Suprapubic skin (tissue), 4 donors: ENCODE results near the gene LIPK. TPM values are rescaled to one million over a fixed set of nuclear protein-coding genes. Genes with fewer than 3 reads are reported as not detected.
A peak's percentile ranks its signal among the peaks of the same experiment; 100 is the strongest.
"Not testable (repeated sequence)": the region's sequence is repeated elsewhere in the genome, so short reads cannot be mapped to it uniquely, and the experiment has no call there.

Experiments used
- DNase-seq, 2 donors: peaks; one replicate each; pipeline ENCODE4 v3.0.0-alpha.2; 2019; ENCODE audit warnings: low spot score in 2 of 2
- H3K27ac ChIP-seq: fragments of 200-600 bp; sonication (generic); one replicate; pipeline ENCODE4 v1.5.1; 2019
- H3K27me3 ChIP-seq: fragments of 200-600 bp; sonication (generic); one replicate; pipeline ENCODE4 v1.5.1; 2019
- H3K36me3 ChIP-seq: fragments of 200-600 bp; sonication (generic); one replicate; pipeline ENCODE4 v1.5.1; 2019
- H3K4me1 ChIP-seq: fragments of 200-600 bp; sonication (generic); one replicate; pipeline ENCODE4 v1.5.1; 2019
- H3K4me3 ChIP-seq: fragments of 200-600 bp; sonication (generic); one replicate; pipeline ENCODE4 v1.5.1; 2019; ENCODE audit warnings: mild to moderate bottlenecking
- H3K9me3 ChIP-seq: fragments of 200-600 bp; sonication (generic); one replicate; pipeline ENCODE4 v1.5.1; 2019
- EP300 ChIP-seq: sonication (generic); formaldehyde crosslinking; IDR thresholded peaks from one replicate; pipeline ENCODE4 v1.6.1; 2017; ENCODE audit warnings: antibody characterized with exemption
- POLR2A ChIP-seq, 2 donors: fragments of 450-650 bp; IDR thresholded peaks; one replicate each; pipeline ENCODE4 v1.6.1; 2017; ENCODE audit warnings: antibody characterized with exemption in 2 of 2, mild to moderate bottlenecking in 2 of 2, moderate library complexity in 2 of 2
- POLR2AphosphoS5 ChIP-seq, 3 donors: sonication (generic); formaldehyde crosslinking; IDR thresholded peaks; one replicate each; pipeline ENCODE4 v1.6.1; 2017; ENCODE audit warnings: antibody characterized with exemption in 3 of 3
- WGBS: methylation state at CpG from one replicate; pipeline ENCODE4 v1.1.5; 2018; 5-methylcytosine and 5-hydroxymethylcytosine counted together
- total RNA-seq, 4 donors: library from RNA; depleted of rRNA; stranded (reverse); fragments of >200 nt; gene quantifications; one replicate each; pipeline ENCODE4 v1.1.0, GENCODE V29; 2016
- TF ChIP-seq, protein P1 (sequence below), 2 donors: fragments of 200-600 bp in 1 of 2; fragments of 450-650 bp in 1 of 2; sonication (generic) in 1 of 2; IDR thresholded peaks; one replicate each; pipeline ENCODE4 v1.5.1; 2016 to 2019; ENCODE audit warnings: antibody characterized with exemption in 2 of 2, mild to moderate bottlenecking in 1 of 2, moderate library complexity in 1 of 2

The LIPK gene
- total RNA-seq, result 10 to 100 TPM in 3 of 4 donors, 1 to 10 TPM in 1; 2.6 to 23.4 (median 18.0) TPM

- H3K27me3 ChIP-seq, result no peaks in the 10 kb centered on the region
- DNase-seq, result no peak
- TF ChIP-seq EP300 (no peak), POLR2A (IDR thresholded peaks at IDR 0.05) (no peak)
- TF ChIP-seq, protein P1, sequence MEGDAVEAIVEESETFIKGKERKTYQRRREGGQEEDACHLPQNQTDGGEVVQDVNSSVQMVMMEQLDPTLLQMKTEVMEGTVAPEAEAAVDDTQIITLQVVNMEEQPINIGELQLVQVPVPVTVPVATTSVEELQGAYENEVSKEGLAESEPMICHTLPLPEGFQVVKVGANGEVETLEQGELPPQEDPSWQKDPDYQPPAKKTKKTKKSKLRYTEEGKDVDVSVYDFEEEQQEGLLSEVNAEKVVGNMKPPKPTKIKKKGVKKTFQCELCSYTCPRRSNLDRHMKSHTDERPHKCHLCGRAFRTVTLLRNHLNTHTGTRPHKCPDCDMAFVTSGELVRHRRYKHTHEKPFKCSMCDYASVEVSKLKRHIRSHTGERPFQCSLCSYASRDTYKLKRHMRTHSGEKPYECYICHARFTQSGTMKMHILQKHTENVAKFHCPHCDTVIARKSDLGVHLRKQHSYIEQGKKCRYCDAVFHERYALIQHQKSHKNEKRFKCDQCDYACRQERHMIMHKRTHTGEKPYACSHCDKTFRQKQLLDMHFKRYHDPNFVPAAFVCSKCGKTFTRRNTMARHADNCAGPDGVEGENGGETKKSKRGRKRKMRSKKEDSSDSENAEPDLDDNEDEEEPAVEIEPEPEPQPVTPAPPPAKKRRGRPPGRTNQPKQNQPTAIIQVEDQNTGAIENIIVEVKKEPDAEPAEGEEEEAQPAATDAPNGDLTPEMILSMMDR (IDR thresholded peaks at IDR 0.05), result no peak
- no peaks in the 10 kb centered on the region for H3K9me3 ChIP-seq
- peak within 1 kb of the TSS; percentile 1 for H3K27ac ChIP-seq
- 65% methylated on average over 1 of the region's 1 CpG for WGBS
- no peaks in the 10 kb centered on the region for H3K36me3 ChIP-seq
- peaks cover 15% of the 10 kb centered on the region for H3K4me1 ChIP-seq
- H3K4me3 ChIP-seq, result no peak within 1 kb of the TSS
Measured at GRCh38 chr10:88705958-88706357, at the start of gene LIPK. LIPK (plus strand) TSS chr10:88706249; CDS start chr10:88724544, 18,295 bp downstream.

DNA sequence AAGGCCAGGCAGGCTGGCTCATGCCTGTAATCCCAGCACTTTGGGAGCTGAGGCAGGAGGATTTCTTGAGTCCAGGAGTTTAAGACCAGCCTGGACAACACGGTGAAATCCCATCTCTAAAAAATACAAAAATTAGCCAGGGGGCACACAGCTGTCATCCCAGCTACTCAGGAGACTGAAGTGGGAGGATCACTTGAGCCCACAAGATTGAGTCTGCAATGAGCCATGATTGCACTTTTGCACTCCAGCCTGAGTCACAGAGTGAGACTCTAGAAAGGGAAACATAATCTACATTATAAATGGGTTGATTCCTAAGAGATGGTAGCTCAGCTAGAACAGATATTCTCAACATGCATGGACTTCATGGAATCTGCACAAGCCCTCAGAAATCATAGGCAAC lies 48.1 kb upstream of the LIPK start:
- DNase-seq, result no peak
- WGBS, result 63% methylated on average over 1 of the region's 1 CpG
- H3K4me1 ChIP-seq, result no peaks in the 10 kb centered on the region
- no peaks in the 10 kb centered on the region for H3K27me3 ChIP-seq
- no peaks in the 10 kb centered on the region for H3K36me3 ChIP-seq
- H3K9me3 ChIP-seq, result no peaks in the 10 kb centered on the region
- no peak overlapping the region for H3K4me3 ChIP-seq
- no peak overlapping the region for H3K27ac ChIP-seq
- TF ChIP-seq, protein P1 (IDR thresholded peaks at IDR 0.05), result no peak
- no peak for TF ChIP-seq EP300
- TF ChIP-seq POLR2AphosphoS5 (IDR thresholded peaks at IDR 0.05), result no peak
- no peak for TF ChIP-seq POLR2A (IDR thresholded peaks at IDR 0.05)

GRCh38 chr10:88659725-88660597 lies 46.1 kb upstream of the LIPK start:
- Histone ChIP-seq H3K27me3 (no peaks in the 10 kb centered on the region), H3K9me3 (no peaks in the 10 kb centered on the region), H3K4me1 (no peaks in the 10 kb centered on the region), H3K36me3 (no peaks in the 10 kb centered on the region), H3K27ac (no peak overlapping the region), H3K4me3 (no peak overlapping the region)
- DNase-seq, result no peak
- TF ChIP-seq EP300, result no peak
- 56% methylated on average over 3 of the region's 3 CpGs for WGBS

DNA sequence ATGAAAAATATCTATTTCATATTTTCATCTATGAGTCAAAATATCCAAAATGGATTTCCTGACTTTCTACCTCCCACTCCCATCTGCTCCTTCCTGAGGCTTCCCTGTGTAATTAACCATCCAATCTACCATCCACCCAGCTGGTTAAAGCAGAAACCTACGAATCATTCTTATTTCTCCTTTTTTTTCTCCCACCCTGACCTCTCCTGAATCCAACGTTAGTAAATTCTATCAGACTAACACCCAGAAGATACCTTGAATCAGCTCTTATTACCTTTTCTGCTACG lies 45.5 kb upstream of the LIPK start:
- H3K27ac ChIP-seq, result no peak overlapping the region
- H3K4me1 ChIP-seq, result no peaks in the 10 kb centered on the region
- H3K9me3 ChIP-seq, result no peaks in the 10 kb centered on the region

DNA sequence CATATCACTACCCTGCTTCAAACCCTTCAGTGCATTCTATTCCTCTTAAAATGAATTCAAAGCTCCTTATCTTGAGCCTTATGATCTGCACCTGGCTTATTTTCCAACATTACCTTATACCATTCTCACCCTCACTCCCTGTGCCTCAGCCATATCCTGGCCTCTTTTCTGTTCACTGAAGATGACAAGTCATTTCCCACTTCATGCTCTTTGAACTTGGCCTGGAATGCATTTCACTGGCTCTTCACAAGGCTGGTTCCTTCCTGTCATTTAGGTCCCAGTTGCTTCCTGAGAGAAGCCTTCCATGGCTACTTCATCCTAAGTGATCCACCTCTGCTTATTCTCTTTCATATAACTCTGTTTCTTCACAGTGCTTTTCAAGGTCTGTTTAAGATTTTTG lies 45.0 kb upstream of the LIPK start:
- no peak for DNase-seq
- Histone ChIP-seq H3K9me3 (no peaks in the 10 kb centered on the region), H3K4me1 (no peaks in the 10 kb centered on the region), H3K27ac (no peak overlapping the region), H3K27me3 (no peaks in the 10 kb centered on the region), H3K4me3 (no peak overlapping the region), H3K36me3 (no peaks in the 10 kb centered on the region)
- no peak for TF ChIP-seq POLR2AphosphoS5 (IDR thresholded peaks at IDR 0.05)
- TF ChIP-seq, protein P1 (IDR thresholded peaks at IDR 0.05), result no peak
- no peak for TF ChIP-seq POLR2A (IDR thresholded peaks at IDR 0.05)
- TF ChIP-seq EP300, result no peak

More for the DNA sequence above, 45.5 kb upstream of the LIPK start:
- no peak for TF ChIP-seq POLR2AphosphoS5 (IDR thresholded peaks at IDR 0.05)
- no peak for TF ChIP-seq POLR2A (IDR thresholded peaks at IDR 0.05)
- TF ChIP-seq, protein P1 (IDR thresholded peaks at IDR 0.05), result no peak
- TF ChIP-seq EP300, result no peak
- no peak overlapping the region for H3K4me3 ChIP-seq
- WGBS, result 25% methylated on average over 2 of the region's 3 CpGs
- no peaks in the 10 kb centered on the region for H3K27me3 ChIP-seq
- H3K36me3 ChIP-seq, result no peaks in the 10 kb centered on the region
- no peak for DNase-seq

- Histone ChIP-seq H3K4me3 (no peak overlapping the region), H3K27ac (no peak overlapping the region), H3K9me3 (no peaks in the 10 kb centered on the region), H3K27me3 (no peaks in the 10 kb centered on the region), H3K4me1 (no peaks in the 10 kb centered on the region), H3K36me3 (no peaks in the 10 kb centered on the region)
- DNase-seq, result no peak
- TF ChIP-seq POLR2AphosphoS5 (IDR thresholded peaks at IDR 0.05) (no peak), POLR2A (IDR thresholded peaks at IDR 0.05) (no peak), EP300 (no peak)
- TF ChIP-seq, protein P1 (IDR thresholded peaks at IDR 0.05), result no peak
Measured at GRCh38 chr10:88661577-88661976, 44.5 kb upstream of the LIPK start.

DNA sequence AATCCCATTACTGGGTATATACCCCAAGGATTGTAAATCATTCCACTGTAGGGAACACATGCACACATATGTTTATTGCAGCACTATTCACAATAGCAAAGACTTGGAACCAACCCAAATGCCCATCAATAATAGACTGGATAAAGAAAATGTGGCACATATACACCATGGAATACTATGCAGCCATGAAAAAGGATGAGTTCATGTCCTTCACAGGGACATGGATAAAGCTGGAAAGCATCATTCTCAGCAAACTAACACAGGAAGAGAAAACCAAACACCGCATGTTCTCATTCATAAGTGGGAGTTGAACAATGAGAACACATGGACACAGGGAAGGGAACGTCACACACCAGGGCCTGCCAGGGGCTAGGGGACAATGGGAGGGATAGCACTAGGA lies 42.9 kb upstream of the LIPK start:
- 82% methylated on average over 2 of the region's 2 CpGs for WGBS
- H3K9me3 ChIP-seq, DNase-seq, H3K27me3 ChIP-seq, H3K36me3 ChIP-seq, H3K4me3 ChIP-seq, H3K4me1 ChIP-seq, H3K27ac ChIP-seq: not testable (repeated sequence)
